T47D (cell line): ENCODE results near the gene EXOC4.
"Not testable (repeated sequence)": the region's sequence is repeated elsewhere in the genome, so short reads cannot be mapped to it uniquely, and the experiment has no call there.

Experiments
- DNase-seq, 2 experiments: peaks; one replicate each; pipeline versions ENCODE4 v3.0.0 to v3.0.0-alpha.2; 2011 to 2012; ENCODE audit warnings: low read depth in 1 of 2, low spot score in 1 of 2
- JUND ChIP-seq: IDR thresholded peaks from 2 replicates; pipeline ENCODE4 v1.6.1; 2012; ENCODE audit warnings: low read depth
- in situ Hi-C: cut with HindIII; loops from 2 replicates; pipeline ENCODE4 v1.10.0; 2016; ENCODE audit warnings: low sequenced_read_pairs, low pct_unique_long_range_greater_than_20kb

Gene EXOC4

DNA sequence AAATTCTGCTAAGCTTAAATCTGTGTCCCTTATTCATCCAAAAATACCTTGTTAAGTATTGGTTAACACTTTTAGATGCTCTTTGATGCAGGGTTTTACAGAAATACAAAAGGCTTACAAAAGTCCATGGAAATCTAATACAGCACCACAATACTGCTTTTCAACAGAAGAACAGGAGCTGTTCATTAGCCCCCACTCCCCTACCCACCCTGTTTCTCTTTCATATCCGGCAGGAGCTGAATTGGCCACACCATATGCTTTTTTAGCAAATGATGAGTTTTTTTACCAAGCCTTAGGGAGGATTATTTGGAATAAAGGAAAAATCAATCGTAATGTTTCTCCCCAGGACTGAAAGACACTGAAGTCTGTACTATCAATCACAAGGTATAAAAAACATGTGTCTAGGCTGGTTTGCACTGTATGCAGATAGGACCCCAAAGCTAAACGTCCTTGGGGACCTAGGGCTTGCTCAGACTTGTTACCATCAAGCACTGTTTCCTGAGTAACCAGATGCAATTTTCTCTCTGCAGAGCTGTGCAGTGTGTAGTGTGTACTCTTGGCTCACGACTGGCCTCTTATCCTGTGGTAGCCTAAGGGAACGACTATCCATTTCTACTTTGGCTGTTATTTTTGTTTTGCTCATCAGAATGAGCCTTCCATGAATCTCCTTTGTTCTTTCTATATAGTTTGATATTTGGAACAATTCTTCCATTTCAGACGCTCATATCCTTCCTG, 731.0 kb downstream of the EXOC4 start:
- in situ Hi-C loops, result no loop called here
- DNase-seq, result no peak
- no peak for TF ChIP-seq JUND

DNA sequence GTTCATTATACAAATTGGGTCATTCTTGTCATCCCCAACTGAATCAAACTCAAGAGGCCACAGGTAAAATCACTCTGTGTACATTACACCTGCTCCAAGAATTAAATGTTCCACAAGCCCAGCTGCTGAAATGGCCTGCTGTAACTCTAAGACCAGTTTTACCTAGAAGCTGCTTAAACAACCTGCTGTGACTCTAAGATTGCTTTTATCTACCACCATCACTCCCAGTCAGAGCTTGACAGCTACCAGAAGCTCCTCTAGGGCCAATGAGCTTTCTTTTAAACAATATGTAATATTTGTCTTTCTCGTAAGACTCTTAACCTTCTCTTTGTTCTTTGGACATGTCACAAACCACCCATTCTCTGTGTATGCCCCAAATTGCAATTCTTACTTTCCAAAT, 732.4 kb downstream of the EXOC4 start:
- DNase-seq, result no peak
- in situ Hi-C loops, result no loop called here
- no peak for TF ChIP-seq JUND

DNA sequence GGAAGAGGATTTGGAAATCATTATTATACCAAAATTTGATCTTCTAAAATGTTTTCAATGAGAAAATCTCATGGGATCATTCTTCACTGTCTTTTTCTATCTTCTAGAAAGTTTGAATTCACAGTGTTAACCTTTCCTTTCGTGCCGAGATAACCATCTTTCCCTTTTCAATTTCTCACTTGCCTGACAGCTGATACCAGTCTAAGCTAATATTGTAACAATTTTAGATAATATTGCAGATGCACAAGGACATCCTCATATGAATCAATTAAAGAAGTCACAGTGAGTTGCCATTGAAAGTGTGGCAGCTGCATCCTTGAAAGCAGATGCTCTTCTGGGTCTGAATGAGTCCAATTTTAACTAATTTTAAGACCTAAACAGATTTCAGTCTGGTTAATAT, 734.7 kb downstream of the EXOC4 start:
- in situ Hi-C loops, result no loop called here
- no peak for TF ChIP-seq JUND
- no peak for DNase-seq

DNA sequence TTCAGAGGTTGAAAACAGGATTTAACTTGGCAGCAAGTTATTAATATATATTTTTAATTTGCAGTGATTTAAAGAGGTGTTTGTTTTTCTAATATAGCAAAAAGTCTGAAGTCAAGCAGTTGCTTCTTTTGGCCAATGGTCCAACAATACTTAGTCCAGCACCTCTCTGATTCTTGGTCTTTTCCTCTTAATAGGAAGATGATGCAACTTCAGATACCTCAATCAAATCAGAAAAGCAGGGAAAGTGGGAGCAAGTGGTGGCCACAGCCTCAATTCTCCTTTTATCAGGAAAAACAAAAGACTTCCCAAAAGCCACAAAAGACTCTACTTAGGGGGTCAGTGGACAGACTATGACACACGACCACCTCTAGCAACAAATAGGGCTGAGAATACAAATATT, 740.7 kb downstream of the EXOC4 start:
- DNase-seq, result no peak
- no peak for TF ChIP-seq JUND
- in situ Hi-C loops, result no loop called here

DNA sequence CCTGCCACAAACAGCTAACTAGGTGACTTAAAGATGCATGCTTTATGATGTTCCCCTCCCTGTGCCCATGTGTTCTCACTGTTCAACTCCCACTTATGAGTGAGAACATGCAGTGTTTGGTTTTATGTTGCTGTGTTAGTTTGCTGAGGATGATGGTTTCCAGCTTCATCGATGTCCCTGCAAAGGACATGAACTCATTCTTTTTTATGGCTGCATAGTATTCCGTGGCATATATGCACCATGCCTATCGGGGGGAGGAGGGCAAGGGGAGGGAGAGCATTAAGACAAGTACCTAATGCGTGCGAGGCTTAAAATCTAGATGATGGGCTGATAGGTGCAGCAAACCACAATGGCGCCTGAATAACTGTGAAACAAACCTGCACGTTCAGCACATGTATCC, 741.2 kb downstream of the EXOC4 start:
- DNase-seq, in situ Hi-C loops: not testable (repeated sequence)

DNA sequence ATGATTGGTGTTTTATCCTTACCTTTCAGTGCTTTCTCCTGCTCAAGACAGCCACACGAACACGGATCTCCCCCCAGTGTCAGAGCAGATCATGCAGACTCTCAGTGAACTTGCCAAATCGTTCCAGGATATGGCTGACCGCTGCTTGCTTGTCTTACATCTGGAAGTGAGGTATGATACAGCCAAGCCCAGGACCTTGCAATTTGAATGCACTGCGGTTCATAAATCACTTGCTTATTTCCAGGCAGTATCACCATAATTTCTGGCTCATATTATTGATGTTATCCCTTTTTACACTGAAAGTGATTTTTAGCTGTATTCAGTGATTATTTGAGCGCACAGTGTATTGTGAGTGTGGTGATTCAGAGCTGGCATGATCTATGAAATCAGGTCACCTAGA, 744.6 kb downstream of the EXOC4 start:
- in situ Hi-C loops, result no loop called here

DNA sequence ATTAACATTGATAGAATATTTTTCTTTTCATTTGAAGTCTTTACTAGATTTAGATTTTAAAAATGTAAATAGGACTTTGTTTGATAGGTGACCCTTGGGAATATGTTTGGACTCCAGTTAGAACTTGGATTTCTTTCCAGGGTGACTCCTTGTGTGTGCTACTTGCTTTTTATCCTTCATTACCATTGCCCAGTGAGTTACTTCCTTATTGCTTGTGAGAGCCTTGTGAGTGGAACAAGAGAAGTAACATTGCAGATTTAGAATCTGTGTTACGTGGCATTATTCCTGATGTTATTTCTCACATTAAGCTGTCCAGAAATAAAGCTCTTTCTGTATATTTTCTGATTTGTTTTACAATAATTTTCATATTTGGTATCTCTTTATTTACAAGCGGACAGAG, 746.3 kb downstream of the EXOC4 start:
- DNase-seq, result no peak
- in situ Hi-C loops, result no loop called here
- TF ChIP-seq JUND, result no peak

More for the DNA sequence above, 744.6 kb downstream of the EXOC4 start:
- TF ChIP-seq JUND, result no peak
- no peak for DNase-seq

DNA sequence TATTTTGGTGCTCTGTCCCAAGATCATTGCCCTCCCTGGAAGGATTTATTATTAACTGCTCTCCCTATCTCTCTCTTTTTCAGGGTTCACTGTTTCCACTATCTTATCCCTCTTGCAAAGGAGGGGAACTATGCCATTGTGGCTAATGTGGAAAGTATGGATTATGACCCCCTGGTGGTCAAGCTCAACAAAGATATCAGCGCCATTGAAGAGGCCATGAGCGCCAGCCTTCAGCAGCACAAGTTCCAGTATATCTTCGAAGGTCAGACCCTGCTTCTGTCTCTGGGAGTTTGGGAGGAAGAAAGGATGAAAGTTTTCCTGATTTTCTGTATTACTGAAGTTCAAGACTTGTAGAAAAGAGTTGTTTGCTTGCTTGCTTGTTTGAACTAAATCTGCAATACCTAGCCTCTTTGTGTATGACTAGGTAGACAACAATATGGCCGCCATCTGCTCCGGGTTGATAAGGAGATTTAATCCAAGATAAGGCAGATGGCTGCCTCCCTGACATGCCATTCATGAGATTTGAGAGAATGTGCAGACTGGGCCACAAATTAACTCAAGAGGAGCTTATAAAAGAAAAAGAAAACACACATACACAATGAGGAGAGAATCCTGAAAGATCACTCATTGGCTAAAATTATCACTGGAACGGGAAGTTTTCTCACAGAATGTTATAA, 752.1 kb downstream of the EXOC4 start:
- in situ Hi-C loops, result no loop called here
- TF ChIP-seq JUND, result no peak
- no peak for DNase-seq

GRCh38 chr7:134009314-134010110, 756.6 kb downstream of the EXOC4 start:
- TF ChIP-seq JUND, result no peak
- in situ Hi-C loops, result no loop called here

GRCh38 chr7:134013249-134013648, 760.4 kb downstream of the EXOC4 start:
- in situ Hi-C loops, result no loop called here
- TF ChIP-seq JUND, result no peak
- DNase-seq, result no peak

More at GRCh38 chr7:134009314-134010110, 756.6 kb downstream of the EXOC4 start:
- no peak for DNase-seq

DNA sequence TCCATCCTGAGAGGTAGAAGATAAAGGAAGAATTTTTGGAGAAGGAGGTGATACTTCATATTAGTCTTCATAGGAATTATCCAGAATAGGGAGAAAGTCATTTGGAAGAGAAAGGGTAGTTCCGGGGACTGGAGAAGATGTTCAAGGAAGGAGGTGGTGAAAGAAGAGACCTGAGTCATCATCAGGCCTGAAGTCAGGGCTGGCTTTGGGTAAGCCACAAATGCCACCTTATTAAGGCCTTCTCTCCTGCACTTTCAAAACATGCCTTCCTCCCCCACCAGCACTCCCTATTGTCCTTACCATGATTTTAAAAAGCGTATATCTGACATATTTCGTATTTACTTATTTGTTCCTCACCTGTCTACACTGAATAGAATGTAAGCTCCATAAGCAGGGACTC, 762.1 kb downstream of the EXOC4 start:
- no peak for TF ChIP-seq JUND
- in situ Hi-C loops, result no loop called here
- no peak for DNase-seq

- TF ChIP-seq JUND, result no peak
- peak; percentile 13 to 35 for DNase-seq
- in situ Hi-C loops, result no loop called here
Measured at GRCh38 chr7:134016223-134016941, 763.5 kb downstream of the EXOC4 start.

DNA sequence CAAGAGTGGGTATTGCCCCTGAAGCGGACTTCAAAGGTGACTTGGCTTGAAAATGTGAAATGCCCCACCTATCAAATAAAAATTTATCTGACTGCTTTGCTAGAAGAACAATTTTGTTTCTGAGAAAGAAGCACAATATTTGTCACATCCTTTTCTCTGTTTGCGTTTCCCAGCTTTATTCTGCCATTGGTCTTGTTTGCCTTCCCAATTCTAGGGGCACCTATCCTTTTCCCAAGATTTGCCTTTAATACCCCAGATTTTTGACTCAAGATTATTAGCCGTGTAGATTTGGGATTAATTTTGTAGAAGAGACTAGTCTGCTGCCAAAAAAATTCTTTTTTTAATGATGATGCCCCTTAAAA, 764.0 kb downstream of the EXOC4 start:
- no peak for DNase-seq
- TF ChIP-seq JUND, result no peak
- in situ Hi-C loops, result no loop called here
